RWPE2 (cell line): ENCODE results near the gene TRMU.
"Not testable (repeated sequence)": the region's sequence is repeated elsewhere in the genome, so short reads cannot be mapped to it uniquely, and the experiment has no call there.

Experiments used
- ATAC-seq: fragments of 200-7000 bp; cut with Tn5 transposase; 3 replicates; pipeline ENCODE4 v1.9.1; 2021; ENCODE audit warnings: low read depth
- DNase-seq: peaks from one replicate; pipeline ENCODE4 v3.0.0-alpha.2; 2020; ENCODE audit warnings: low spot score
- H3K27ac ChIP-seq: fragments of 450-650 bp; 2 replicates; pipeline ENCODE4 v1.5.1; 2017; ENCODE audit warnings: mild to moderate bottlenecking; ENCODE audit not compliant: poor library complexity, severe bottlenecking
- H3K27me3 ChIP-seq: fragments of 250-450 bp; sonication (Bioruptor Pico); 2 replicates; pipeline ENCODE4 v1.5.1; 2021; ENCODE audit warnings: mild to moderate bottlenecking, moderate library complexity; ENCODE audit not compliant: insufficient read depth, poor library complexity, severe bottlenecking
- H3K36me3 ChIP-seq: fragments of 250-450 bp; sonication (Bioruptor Pico); 2 replicates; pipeline ENCODE4 v1.5.1; 2020; ENCODE audit warnings: low read depth, mild to moderate bottlenecking, moderate library complexity
- H3K4me1 ChIP-seq: fragments of 250-450 bp; sonication (Bioruptor Pico); 2 replicates; pipeline ENCODE4 v1.5.1; 2021; ENCODE audit warnings: mild to moderate bottlenecking, moderate library complexity; ENCODE audit not compliant: insufficient read depth, poor library complexity, severe bottlenecking
- H3K4me3 ChIP-seq: fragments of 250-450 bp; sonication (Bioruptor Pico); 2 replicates; pipeline ENCODE4 v1.5.1; 2021; ENCODE audit warnings: mild to moderate bottlenecking, moderate library complexity; ENCODE audit not compliant: severe bottlenecking
- H3K9me3 ChIP-seq: fragments of 250-450 bp; sonication (Bioruptor Pico); 2 replicates; pipeline ENCODE4 v1.5.1; 2021; ENCODE audit warnings: mild to moderate bottlenecking, moderate library complexity; ENCODE audit not compliant: severe bottlenecking
- TF ChIP-seq, protein P1 (sequence below): fragments of 450-650 bp; IDR thresholded peaks from one replicate; pipeline ENCODE4 v1.5.1; 2017; ENCODE audit warnings: mild to moderate bottlenecking, moderate library complexity; ENCODE audit not compliant: poor library complexity, severe bottlenecking

The TRMU gene

GRCh38 chr22:46303347-46303965 lies 32.1 kb upstream of the TRMU start:
- Histone ChIP-seq H3K4me1 (peaks cover 5% of the 10 kb centered on the region), H3K27ac (no peak overlapping the region), H3K4me3 (no peak overlapping the region), H3K36me3 (peaks cover 76% of the 10 kb centered on the region), H3K9me3 (no peaks in the 10 kb centered on the region), H3K27me3 (no peaks in the 10 kb centered on the region)
- ATAC-seq = no peak
- TF ChIP-seq, protein P1, sequence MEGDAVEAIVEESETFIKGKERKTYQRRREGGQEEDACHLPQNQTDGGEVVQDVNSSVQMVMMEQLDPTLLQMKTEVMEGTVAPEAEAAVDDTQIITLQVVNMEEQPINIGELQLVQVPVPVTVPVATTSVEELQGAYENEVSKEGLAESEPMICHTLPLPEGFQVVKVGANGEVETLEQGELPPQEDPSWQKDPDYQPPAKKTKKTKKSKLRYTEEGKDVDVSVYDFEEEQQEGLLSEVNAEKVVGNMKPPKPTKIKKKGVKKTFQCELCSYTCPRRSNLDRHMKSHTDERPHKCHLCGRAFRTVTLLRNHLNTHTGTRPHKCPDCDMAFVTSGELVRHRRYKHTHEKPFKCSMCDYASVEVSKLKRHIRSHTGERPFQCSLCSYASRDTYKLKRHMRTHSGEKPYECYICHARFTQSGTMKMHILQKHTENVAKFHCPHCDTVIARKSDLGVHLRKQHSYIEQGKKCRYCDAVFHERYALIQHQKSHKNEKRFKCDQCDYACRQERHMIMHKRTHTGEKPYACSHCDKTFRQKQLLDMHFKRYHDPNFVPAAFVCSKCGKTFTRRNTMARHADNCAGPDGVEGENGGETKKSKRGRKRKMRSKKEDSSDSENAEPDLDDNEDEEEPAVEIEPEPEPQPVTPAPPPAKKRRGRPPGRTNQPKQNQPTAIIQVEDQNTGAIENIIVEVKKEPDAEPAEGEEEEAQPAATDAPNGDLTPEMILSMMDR = no peak
- DNase-seq = no peak

DNA sequence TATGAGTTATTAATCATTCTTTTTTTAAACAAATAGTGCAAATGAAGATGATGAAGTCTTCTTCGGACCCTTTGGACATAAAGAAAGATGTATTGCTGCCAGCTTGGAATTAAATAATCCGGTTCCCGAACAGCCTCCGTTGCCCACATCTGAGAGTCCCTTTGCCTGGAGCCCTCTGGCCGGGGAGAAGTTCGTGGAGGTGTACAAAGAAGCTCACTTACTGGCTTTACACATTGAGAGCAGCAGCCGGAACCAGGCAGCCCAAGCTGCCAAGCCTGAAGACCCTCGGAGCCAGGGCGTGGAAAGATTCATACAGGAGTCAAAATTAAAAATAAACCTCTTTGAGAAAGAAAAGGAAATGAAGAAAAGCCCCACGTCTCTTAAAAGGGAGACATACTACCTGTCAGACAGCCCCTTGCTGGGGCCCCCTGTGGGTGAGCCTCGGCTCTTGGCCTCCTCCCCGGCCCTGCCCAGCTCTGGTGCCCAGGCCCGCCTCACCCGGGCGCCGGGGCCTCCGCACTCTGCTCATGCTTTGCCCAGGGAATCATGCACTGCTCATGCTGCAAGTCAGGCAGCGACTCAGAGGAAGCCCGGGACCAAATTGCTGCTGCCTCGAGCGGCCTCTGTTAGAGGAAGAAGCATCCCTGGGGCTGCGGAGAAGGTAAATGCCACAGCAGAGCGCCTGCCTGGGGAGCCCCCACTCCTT lies 27.1 kb upstream of the TRMU start:
- TF ChIP-seq, protein P1 = no peak
- DNase-seq (no peak), ATAC-seq (no peak)
- no peak overlapping the region for H3K27ac ChIP-seq
- no peaks in the 10 kb centered on the region for H3K4me1 ChIP-seq
- no peak overlapping the region for H3K4me3 ChIP-seq
- no peaks in the 10 kb centered on the region for H3K27me3 ChIP-seq
- no peaks in the 10 kb centered on the region for H3K9me3 ChIP-seq
- peaks cover 68% of the 10 kb centered on the region for H3K36me3 ChIP-seq

- Histone ChIP-seq H3K4me3 (no peak overlapping the region), H3K36me3 (peaks cover 71% of the 10 kb centered on the region)
- ATAC-seq = no peak
Measured at GRCh38 chr22:46309526-46310085, 25.9 kb upstream of the TRMU start.

GRCh38 chr22:46312056-46312455 lies 23.5 kb upstream of the TRMU start:
- H3K9me3 ChIP-seq = no peaks in the 10 kb centered on the region
- H3K36me3 ChIP-seq = peaks cover 75% of the 10 kb centered on the region
- no peak overlapping the region for H3K27ac ChIP-seq
- TF ChIP-seq, protein P1 = no peak
- H3K4me1 ChIP-seq = no peaks in the 10 kb centered on the region
- H3K4me3 ChIP-seq = no peak overlapping the region
- no peak for DNase-seq
- no peak for ATAC-seq
- no peaks in the 10 kb centered on the region for H3K27me3 ChIP-seq

More at GRCh38 chr22:46309526-46310085, 25.9 kb upstream of the TRMU start:
- H3K27ac ChIP-seq = no peak overlapping the region
- no peak for DNase-seq
- no peaks in the 10 kb centered on the region for H3K4me1 ChIP-seq
- no peaks in the 10 kb centered on the region for H3K27me3 ChIP-seq
- H3K9me3 ChIP-seq = no peaks in the 10 kb centered on the region
- TF ChIP-seq, protein P1 = no peak

DNA sequence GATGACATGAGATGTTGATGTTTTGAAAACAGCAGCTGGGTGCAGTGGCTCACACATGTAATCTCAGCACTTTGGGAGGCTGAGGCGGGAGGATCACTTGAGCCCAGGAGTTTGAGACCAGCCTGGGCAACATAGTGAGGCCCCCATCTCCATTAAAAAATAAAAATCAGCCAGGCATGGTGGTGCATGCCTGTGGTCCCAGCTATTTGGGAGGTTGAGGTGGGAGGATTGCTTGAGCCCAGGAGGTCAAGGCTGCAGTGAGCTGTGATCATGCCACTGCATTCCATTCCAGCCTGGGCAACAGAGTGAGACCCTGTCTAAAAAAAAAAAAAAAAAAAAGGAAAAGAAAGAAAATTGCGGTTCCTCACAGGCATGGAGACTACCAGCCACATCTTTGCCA lies 22.7 kb upstream of the TRMU start:
- not testable (repeated sequence) for H3K27ac ChIP-seq

More for the DNA sequence above, 22.7 kb upstream of the TRMU start:
- not testable (repeated sequence) for H3K27me3 ChIP-seq, H3K9me3 ChIP-seq, H3K4me1 ChIP-seq, DNase-seq, ATAC-seq, H3K4me3 ChIP-seq
- peaks cover 79% of the 10 kb centered on the region for H3K36me3 ChIP-seq
